SK-N-SH (cell line): ENCODE measurements around the gene GIT2. TPM values are rescaled to one million over a fixed set of nuclear protein-coding genes. Genes with fewer than 3 reads are reported as not detected.

Source experiments
- CTCF ChIA-PET: fragments of 300-600, 350-600 bp; formaldehyde crosslinking; extraction: SDS; loops from one replicate; lab custom pipeline; 2021; lab: Yijun Ruan, JAX
- POLR2A ChIA-PET: fragments of 350-600 bp; sonication (Branson Sonifier 250); formaldehyde crosslinking; extraction: SDS; loops from one replicate; lab custom pipeline; 2020; ENCODE audit warnings: antibody characterized with exemption, inconsistent platforms; lab: Yijun Ruan, JAX
- DNase-seq: peaks from one replicate; pipeline ENCODE4 v3.0.0; 2012
- H2AFZ ChIP-seq: fragments of 200-600 bp; sonication (generic); 2 replicates; pipeline ENCODE4 v1.8.1; 2016; ENCODE audit warnings: antibody characterized with exemption, mild to moderate bottlenecking, low read depth
- H3F3A ChIP-seq: fragments of 200-600 bp; sonication (generic); replicated peaks from 2 replicates; pipeline ENCODE3; 2016; ENCODE audit warnings: antibody characterized with exemption, mild to moderate bottlenecking; ENCODE audit not compliant: insufficient read depth
- H3K27ac ChIP-seq, 2 experiments: fragments of 200-500 bp in 1 of 2; fragments of 200-600 bp in 1 of 2; sonication (Bioruptor generic) in 1 of 2; sonication (generic), shearing (Covaris generic) in 1 of 2; 2 replicates each; pipeline versions ENCODE4 v1.5.1 to v1.6.1; 2014 to 2016; ENCODE audit warnings: low read depth in 2 of 2, inconsistent platforms in 1 of 2, low read length in 1 of 2, mild to moderate bottlenecking in 1 of 2, mixed read lengths in 1 of 2
- H3K27me3 ChIP-seq: fragments of 200-600 bp; sonication (generic), shearing (Covaris generic); 2 replicates; pipeline ENCODE4 v1.6.1; 2016; ENCODE audit warnings: mixed run types; ENCODE audit not compliant: insufficient read depth
- H3K36me3 ChIP-seq, 2 experiments: fragments of 200-500 bp in 1 of 2; fragments of 200-600 bp in 1 of 2; sonication (Bioruptor generic) in 1 of 2; sonication (generic) in 1 of 2; replicated peaks in 1 of 2; 2 replicates each; pipeline versions ENCODE3 to v1.5.1; 2014 to 2016; ENCODE audit warnings: low read length in 1 of 2, mild to moderate bottlenecking in 1 of 2; ENCODE audit not compliant: insufficient read depth in 2 of 2, control insufficient read depth in 1 of 2
- H3K4me1 ChIP-seq, 2 experiments: fragments of 200-500 bp in 1 of 2; fragments of 200-600 bp in 1 of 2; sonication (Bioruptor generic) in 1 of 2; sonication (generic), shearing (Covaris generic) in 1 of 2; 2 replicates each; pipeline versions ENCODE4 v1.5.1 to v1.6.1; 2014 to 2016; ENCODE audit warnings: low read depth in 1 of 2, low read length in 1 of 2, mixed run types in 1 of 2; ENCODE audit not compliant: insufficient read depth in 2 of 2, control insufficient read depth in 1 of 2
- H3K4me2 ChIP-seq: fragments of 200-600 bp; sonication (generic), shearing (Covaris generic); 2 replicates; pipeline ENCODE4 v1.6.1; 2017; ENCODE audit warnings: mixed run types
- H3K4me3 ChIP-seq, 2 experiments: fragments of 200-500 bp in 1 of 2; fragments of 200-600 bp in 1 of 2; sonication (Bioruptor generic) in 1 of 2; sonication (generic), shearing (Covaris generic) in 1 of 2; 2 replicates each; pipeline versions ENCODE4 v1.5.1 to v1.8.1; 2014 to 2016; ENCODE audit warnings: low read depth in 2 of 2, inconsistent platforms in 1 of 2, low read length in 1 of 2, mild to moderate bottlenecking in 1 of 2, mixed read lengths in 1 of 2, moderate library complexity in 1 of 2
- H3K79me2 ChIP-seq: fragments of 200-600 bp; sonication (generic); 2 replicates; pipeline ENCODE4 v1.8.1; 2017; ENCODE audit warnings: mild to moderate bottlenecking; ENCODE audit not compliant: insufficient read depth
- H3K9ac ChIP-seq: fragments of 200-600 bp; sonication (generic); 2 replicates; pipeline ENCODE4 v1.6.1; 2017; ENCODE audit warnings: mixed run types
- H3K9me2 ChIP-seq: fragments of 200-600 bp; sonication (generic); 2 replicates; pipeline ENCODE4 v1.6.1; 2017; ENCODE audit warnings: mixed run types
- H3K9me3 ChIP-seq: fragments of 200-600 bp; sonication (generic); 2 replicates; pipeline ENCODE4 v1.6.1; 2017; ENCODE audit warnings: mixed run types, mild to moderate bottlenecking, moderate library complexity
- H4K20me1 ChIP-seq: fragments of 200-600 bp; sonication (generic); 2 replicates; pipeline ENCODE4 v1.6.1; 2017; ENCODE audit warnings: mild to moderate bottlenecking, mixed run types; ENCODE audit not compliant: insufficient read depth
- ELF1 ChIP-seq: IDR thresholded peaks from 2 replicates; pipeline ENCODE4 v1.4.0; 2012
- FOXJ3 ChIP-seq: sonication (generic); formaldehyde crosslinking; IDR thresholded peaks from 2 replicates; pipeline ENCODE4 v1.5.1; 2020; ENCODE audit warnings: mild to moderate bottlenecking, missing genetic modification reagents
- GABPA ChIP-seq: IDR thresholded peaks from 2 replicates; pipeline ENCODE4 v1.4.0; 2012; ENCODE audit warnings: low read depth, mild to moderate bottlenecking
- GATA2 ChIP-seq: sonication (generic); formaldehyde crosslinking; IDR thresholded peaks from 2 replicates; pipeline ENCODE4 v1.5.0; 2020; ENCODE audit warnings: mild to moderate bottlenecking, missing genetic modification reagents
- JUND ChIP-seq: IDR thresholded peaks from 2 replicates; pipeline ENCODE4 v1.4.0; 2012
- MAX ChIP-seq: IDR thresholded peaks from 2 replicates; pipeline ENCODE4 v1.4.0; 2012; ENCODE audit warnings: low read depth
- MEF2A ChIP-seq: IDR thresholded peaks from 2 replicates; pipeline ENCODE4 v1.4.0; 2012; ENCODE audit warnings: low read depth, borderline replicate concordance
- MXI1 ChIP-seq: IDR thresholded peaks from 2 replicates; pipeline ENCODE4 v1.6.1; 2012; ENCODE audit warnings: mild to moderate bottlenecking, low read depth, low read length, improper control_type of control experiment
- POLR2AphosphoS5 ChIP-seq: IDR thresholded peaks from 2 replicates; pipeline ENCODE4 v1.6.1; 2012; ENCODE audit warnings: low read depth, low read length
- RCOR1 ChIP-seq: fragments of 150-350 bp; IDR thresholded peaks from 2 replicates; pipeline ENCODE4 v1.6.1; 2017; ENCODE audit warnings: antibody characterized with exemption, low read length
- SIN3A ChIP-seq: IDR thresholded peaks from 2 replicates; pipeline ENCODE4 v1.6.1; 2012; ENCODE audit warnings: low read depth, mild to moderate bottlenecking, low read length, moderate library complexity, borderline replicate concordance
- SMC3 ChIP-seq: IDR thresholded peaks from 2 replicates; pipeline ENCODE4 v1.6.1; 2012; ENCODE audit warnings: low read depth, low read length, improper control_type of control experiment
- TAF1 ChIP-seq: IDR thresholded peaks from 2 replicates; pipeline ENCODE4 v1.6.1; 2012; ENCODE audit warnings: low read depth, mild to moderate bottlenecking, low read length, moderate library complexity, borderline replicate concordance
- TCF12 ChIP-seq: IDR thresholded peaks from 2 replicates; pipeline ENCODE4 v1.4.0; 2012
- USF2 ChIP-seq: fragments of 150-350 bp; IDR thresholded peaks from 2 replicates; pipeline ENCODE4 v1.6.1; 2017; ENCODE audit warnings: antibody characterized with exemption, low read length, low read depth, borderline replicate concordance
- WGBS: methylation state at CpG from one replicate; pipeline ENCODE4 v1.1.6; 2017; ENCODE audit warnings: low lambda C conversion rate; 5-methylcytosine and 5-hydroxymethylcytosine counted together
- polyA plus RNA-seq, 3 experiments: library from polyadenylated mRNA; depleted of rRNA; stranded (reverse); fragments of >200 nt; gene quantifications; 2 replicates each; pipeline ENCODE4 v1.2.3, GENCODE V29; 2012
- TF ChIP-seq, protein P1 (sequence below): IDR thresholded peaks from 2 replicates; pipeline ENCODE4 v1.4.0; 2012; ENCODE audit warnings: low read depth, borderline replicate concordance
- TF ChIP-seq, protein P2 (sequence below): IDR thresholded peaks from 2 replicates; pipeline ENCODE4; 2012

Gene GIT2
- polyA plus RNA-seq, 1 of the 3 experiments (the other 2 are of a cell fraction) = 21.2 TPM

DNA sequence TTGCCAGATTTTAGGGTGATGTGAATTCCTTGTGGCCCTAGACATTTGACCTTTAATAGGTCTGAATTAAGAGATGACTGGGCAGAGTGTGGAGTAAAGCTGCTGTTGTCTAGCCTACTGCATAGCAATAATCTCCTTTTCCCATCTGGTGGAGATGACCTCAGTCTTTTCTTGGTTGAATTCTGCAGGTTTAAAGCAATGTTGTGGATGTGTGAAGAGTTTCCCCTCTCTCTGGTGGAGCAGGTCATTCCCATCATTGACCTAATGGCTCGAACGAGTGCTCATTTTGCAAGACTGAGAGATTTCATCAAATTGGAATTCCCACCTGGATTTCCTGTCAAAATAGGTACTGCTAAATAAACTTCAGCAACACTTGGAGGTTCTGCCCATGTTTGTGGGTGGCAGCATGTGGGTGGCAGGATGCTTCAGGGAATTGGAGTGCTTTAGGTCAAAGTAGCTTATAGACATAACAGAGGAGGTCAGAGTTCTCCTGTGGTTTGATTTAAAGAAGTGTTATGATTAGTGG is 33.2 kb upstream of the GIT2 start:
- H3K9ac ChIP-seq = no peak overlapping the region
- H3K4me3 ChIP-seq = no peak overlapping the region
- H3K27me3 ChIP-seq = no peaks in the 10 kb centered on the region
- H2AFZ ChIP-seq = no peak overlapping the region
- no peaks in the 10 kb centered on the region for H3K9me3 ChIP-seq
- no peak overlapping the region for H3K4me2 ChIP-seq
- peaks cover 5% of the 10 kb centered on the region; the same call in 1 of the 2 replicates for H4K20me1 ChIP-seq
- TF ChIP-seq ELF1 (no peak), FOXJ3 (CRISPR knock-in tag) (no peak)
- DNase-seq = no peak
- H3K79me2 ChIP-seq = peaks cover 4% of the 10 kb centered on the region; the same call in 1 of the 2 replicates
- H3K27ac ChIP-seq = no peak overlapping the region
- H3F3A ChIP-seq = peaks cover 28% of the 10 kb centered on the region
- peaks cover 37 to 64% of the 10 kb centered on the region in 2 experiments for H3K36me3 ChIP-seq
- no peaks in the 10 kb centered on the region for H3K9me2 ChIP-seq
- ChIA-PET CTCF (interaction anchor here (1.0 to 1.3 kb wide), 2 partner anchors 9 to 17 kb away, joined by 3 to 5 read pairs; no protein-coding TSS in a partner anchor), POLR2A (no interaction called here)
- peaks cover 2 to 10% of the 10 kb centered on the region in 2 experiments; a peak in 3 of 4 replicates for H3K4me1 ChIP-seq
- WGBS = 95% methylated on average over 2 of the region's 2 CpGs

DNA sequence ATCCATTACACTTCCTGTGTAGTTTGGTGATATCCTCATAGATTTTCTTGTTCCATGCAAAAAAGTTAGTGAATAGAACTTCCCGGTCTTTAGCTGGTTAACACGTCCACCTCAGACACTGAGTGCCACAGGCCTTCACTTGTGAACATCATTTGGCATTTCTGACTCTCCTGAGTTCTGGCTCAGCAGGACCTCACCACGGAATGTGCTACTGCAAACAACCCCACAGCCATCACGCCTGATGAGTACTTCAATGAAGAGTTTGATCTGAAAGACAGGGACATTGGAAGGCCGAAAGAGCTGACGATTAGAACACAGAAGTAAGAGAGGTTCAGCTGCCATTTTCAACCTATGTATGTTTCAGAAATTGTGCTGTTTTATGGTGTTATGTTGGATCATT is 32.2 kb upstream of the GIT2 start:
- no peaks in the 10 kb centered on the region for H3K9me2 ChIP-seq
- peaks cover 30 to 53% of the 10 kb centered on the region in 2 experiments for H3K36me3 ChIP-seq
- H3K27me3 ChIP-seq = no peaks in the 10 kb centered on the region
- no peak for TF ChIP-seq SIN3A
- no peak for TF ChIP-seq GATA2 (CRISPR knock-in tag)
- no peak for TF ChIP-seq FOXJ3 (CRISPR knock-in tag)
- TF ChIP-seq, protein P1, sequence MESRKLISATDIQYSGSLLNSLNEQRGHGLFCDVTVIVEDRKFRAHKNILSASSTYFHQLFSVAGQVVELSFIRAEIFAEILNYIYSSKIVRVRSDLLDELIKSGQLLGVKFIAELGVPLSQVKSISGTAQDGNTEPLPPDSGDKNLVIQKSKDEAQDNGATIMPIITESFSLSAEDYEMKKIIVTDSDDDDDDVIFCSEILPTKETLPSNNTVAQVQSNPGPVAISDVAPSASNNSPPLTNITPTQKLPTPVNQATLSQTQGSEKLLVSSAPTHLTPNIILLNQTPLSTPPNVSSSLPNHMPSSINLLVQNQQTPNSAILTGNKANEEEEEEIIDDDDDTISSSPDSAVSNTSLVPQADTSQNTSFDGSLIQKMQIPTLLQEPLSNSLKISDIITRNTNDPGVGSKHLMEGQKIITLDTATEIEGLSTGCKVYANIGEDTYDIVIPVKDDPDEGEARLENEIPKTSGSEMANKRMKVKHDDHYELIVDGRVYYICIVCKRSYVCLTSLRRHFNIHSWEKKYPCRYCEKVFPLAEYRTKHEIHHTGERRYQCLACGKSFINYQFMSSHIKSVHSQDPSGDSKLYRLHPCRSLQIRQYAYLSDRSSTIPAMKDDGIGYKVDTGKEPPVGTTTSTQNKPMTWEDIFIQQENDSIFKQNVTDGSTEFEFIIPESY = no peak
- TF ChIP-seq MAX = no peak
- TF ChIP-seq, protein P2, sequence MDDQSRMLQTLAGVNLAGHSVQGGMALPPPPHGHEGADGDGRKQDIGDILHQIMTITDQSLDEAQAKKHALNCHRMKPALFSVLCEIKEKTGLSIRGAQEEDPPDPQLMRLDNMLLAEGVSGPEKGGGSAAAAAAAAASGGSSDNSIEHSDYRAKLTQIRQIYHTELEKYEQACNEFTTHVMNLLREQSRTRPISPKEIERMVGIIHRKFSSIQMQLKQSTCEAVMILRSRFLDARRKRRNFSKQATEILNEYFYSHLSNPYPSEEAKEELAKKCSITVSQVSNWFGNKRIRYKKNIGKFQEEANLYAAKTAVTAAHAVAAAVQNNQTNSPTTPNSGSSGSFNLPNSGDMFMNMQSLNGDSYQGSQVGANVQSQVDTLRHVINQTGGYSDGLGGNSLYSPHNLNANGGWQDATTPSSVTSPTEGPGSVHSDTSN = no peak
- TF ChIP-seq TAF1 = no peak
- no peak for TF ChIP-seq MEF2A
- no peak for TF ChIP-seq MXI1
- TF ChIP-seq POLR2AphosphoS5 = no peak
- no peak for TF ChIP-seq TCF12
- no peak for TF ChIP-seq JUND
- no peak for TF ChIP-seq GABPA
- TF ChIP-seq SMC3 = no peak
- no peak for TF ChIP-seq USF2
- TF ChIP-seq RCOR1 = no peak
- H4K20me1 ChIP-seq = peaks cover 9% of the 10 kb centered on the region; the same call in 1 of the 2 replicates
- no peak overlapping the region for H3K4me3 ChIP-seq
- peaks cover 33% of the 10 kb centered on the region for H3F3A ChIP-seq
- peaks cover 8 to 20% of the 10 kb centered on the region in 2 experiments for H3K4me1 ChIP-seq
- ChIA-PET POLR2A (interaction anchor here (0.6 kb wide), 1 partner anchor 329 kb away, joined by 3 read pairs; no protein-coding TSS in a partner anchor), CTCF (interaction anchor here (1.3 kb wide), 1 partner anchor 10 kb away, joined by 5 read pairs; no protein-coding TSS in a partner anchor)
- H3K9me3 ChIP-seq = no peaks in the 10 kb centered on the region
- H3K79me2 ChIP-seq = no peaks in the 10 kb centered on the region
- WGBS = 91% methylated on average over 6 of the region's 6 CpGs
- no peak overlapping the region for H3K9ac ChIP-seq
- no peak overlapping the region for H3K4me2 ChIP-seq
- no peak overlapping the region for H2AFZ ChIP-seq
- no peak for DNase-seq
- no peak overlapping the region for H3K27ac ChIP-seq
